Spinal cord (tissue), 10 donors: ENCODE measurements around the gene CBFA2T2. TPM values are rescaled to one million over a fixed set of nuclear protein-coding genes. Genes with fewer than 3 reads are reported as not detected.
"Not testable (repeated sequence)": the region's sequence is repeated elsewhere in the genome, so short reads cannot be mapped to it uniquely, and the experiment has no call there.

Experiments
- DNase-seq, 6 donors: peaks; one replicate each; pipeline versions ENCODE4 v3.0.0 to v3.0.0-alpha.2; 2013 to 2015; ENCODE audit warnings: low spot score in 6 of 6, low read depth in 4 of 6
- H3K27ac ChIP-seq: one replicate; pipeline ENCODE4 v1.5.1; 2013; ENCODE audit warnings: low read depth, low read length, control low read depth
- H3K27me3 ChIP-seq: one replicate; pipeline ENCODE4 v1.6.1; 2013; ENCODE audit warnings: low read length; ENCODE audit not compliant: control insufficient read depth, insufficient read depth
- H3K36me3 ChIP-seq: one replicate; pipeline ENCODE4 v1.6.1; 2013; ENCODE audit warnings: low read length; ENCODE audit not compliant: control insufficient read depth, insufficient read depth
- H3K4me1 ChIP-seq: one replicate; pipeline ENCODE4 v1.6.1; 2013; ENCODE audit warnings: low read length; ENCODE audit not compliant: control insufficient read depth, insufficient read depth
- H3K4me3 ChIP-seq: one replicate; pipeline ENCODE4 v1.5.1; 2013; ENCODE audit warnings: low read depth, low read length, control low read depth
- H3K9me3 ChIP-seq: one replicate; pipeline ENCODE4 v1.6.1; 2013; ENCODE audit warnings: low read length; ENCODE audit not compliant: control insufficient read depth, insufficient read depth
- WGBS: methylation state at CpG from one replicate; pipeline ENCODE4 v1.1.5; 2013; ENCODE audit warnings: missing lambda C conversion rate; ENCODE audit not compliant: insufficient coverage; 5-methylcytosine and 5-hydroxymethylcytosine counted together
- polyA plus RNA-seq, 2 donors: library from polyadenylated mRNA; unstranded; fragments of 120-200 nt; gene quantifications; one replicate each; pipeline ENCODE4 v1.2.1, GENCODE V29; 2013; ENCODE audit not compliant: insufficient read length in 2 of 2
- total RNA-seq, 2 donors: library from RNA; depleted of rRNA in 1 of 2; stranded (reverse); fragments of 120-200 nt in 1 of 2; fragments of >200 nt in 1 of 2; gene quantifications; one replicate each; pipeline versions ENCODE4 v1.2.3 to v1.2.4, GENCODE V29; 2013 to 2014
- donor health status: healthy.

CBFA2T2 gene
- total and polyA plus RNA-seq, 4 donors, result 14.5 to 33.3 (median 19.1) TPM

DNA sequence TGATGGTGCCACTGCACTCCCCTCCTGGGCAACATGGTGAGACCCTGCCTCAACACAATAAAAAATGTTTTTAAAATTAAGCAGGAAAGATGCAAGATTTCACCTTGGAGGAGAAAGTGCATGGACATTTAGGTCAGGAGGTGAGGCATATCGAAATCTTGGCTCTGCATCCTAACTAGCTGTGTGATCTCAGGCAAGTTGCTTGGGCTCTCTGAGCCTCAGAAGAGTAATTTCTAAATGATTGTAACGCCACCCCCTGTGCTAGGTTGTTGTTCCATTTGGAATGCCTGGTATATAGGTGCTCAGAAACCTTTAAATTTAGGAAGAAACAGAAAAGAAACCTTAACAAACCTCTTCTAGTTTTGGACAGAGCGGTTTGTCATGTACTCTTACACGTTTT, 136.3 kb downstream of the CBFA2T2 start:
- Histone ChIP-seq H3K27me3 (no peaks in the 10 kb centered on the region), H3K36me3 (peaks cover 45% of the 10 kb centered on the region), H3K4me1 (no peaks in the 10 kb centered on the region), H3K4me3 (no peak overlapping the region), H3K27ac (no peak overlapping the region), H3K9me3 (no peaks in the 10 kb centered on the region)
- no peak for DNase-seq
- WGBS, result 80% methylated on average over 2 of the region's 4 CpGs

- no CpG with 5 or more reads among the region's 4 CpGs for WGBS
- no peaks in the 10 kb centered on the region for H3K9me3 ChIP-seq
- H3K36me3 ChIP-seq, result peaks cover 56% of the 10 kb centered on the region
- no peak for DNase-seq
- H3K27ac ChIP-seq, result no peak overlapping the region
- H3K4me3 ChIP-seq, result no peak overlapping the region
- no peaks in the 10 kb centered on the region for H3K4me1 ChIP-seq
- no peaks in the 10 kb centered on the region for H3K27me3 ChIP-seq
Observed at GRCh38 chr20:33627577-33628216, 137.8 kb downstream of the CBFA2T2 start.

DNA sequence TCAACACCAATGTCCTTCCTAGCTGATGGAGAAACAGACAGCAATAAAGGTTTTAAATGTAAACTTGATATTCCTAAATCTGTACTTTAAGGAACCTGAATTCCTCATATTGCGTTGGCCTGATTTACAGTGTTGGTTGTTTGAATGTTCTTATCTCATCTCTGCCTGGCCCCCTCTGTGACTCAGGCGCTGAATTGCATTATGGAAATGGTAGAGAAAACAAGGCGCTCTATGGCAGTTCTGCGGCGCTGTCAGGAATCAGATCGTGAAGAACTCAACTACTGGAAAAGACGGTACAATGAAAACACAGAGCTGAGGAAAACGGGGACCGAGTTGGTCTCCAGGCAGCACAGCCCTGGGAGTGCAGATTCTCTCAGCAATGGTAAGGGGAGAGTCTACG, 139.6 kb downstream of the CBFA2T2 start:
- Histone ChIP-seq H3K4me3 (no peak overlapping the region), H3K4me1 (no peaks in the 10 kb centered on the region), H3K27ac (no peak overlapping the region), H3K27me3 (no peaks in the 10 kb centered on the region), H3K9me3 (no peaks in the 10 kb centered on the region), H3K36me3 (peaks cover 60% of the 10 kb centered on the region)
- 94% methylated on average over 8 of the region's 10 CpGs for WGBS
- no peak for DNase-seq

GRCh38 chr20:33629979-33630378, 140.1 kb downstream of the CBFA2T2 start:
- H3K27me3 ChIP-seq, result no peaks in the 10 kb centered on the region
- no peak for DNase-seq
- peaks cover 57% of the 10 kb centered on the region for H3K36me3 ChIP-seq
- no peak overlapping the region for H3K27ac ChIP-seq
- H3K9me3 ChIP-seq, result no peaks in the 10 kb centered on the region
- WGBS, result no CpG with 5 or more reads among the region's 5 CpGs
- H3K4me3 ChIP-seq, result no peak overlapping the region
- H3K4me1 ChIP-seq, result no peaks in the 10 kb centered on the region

DNA sequence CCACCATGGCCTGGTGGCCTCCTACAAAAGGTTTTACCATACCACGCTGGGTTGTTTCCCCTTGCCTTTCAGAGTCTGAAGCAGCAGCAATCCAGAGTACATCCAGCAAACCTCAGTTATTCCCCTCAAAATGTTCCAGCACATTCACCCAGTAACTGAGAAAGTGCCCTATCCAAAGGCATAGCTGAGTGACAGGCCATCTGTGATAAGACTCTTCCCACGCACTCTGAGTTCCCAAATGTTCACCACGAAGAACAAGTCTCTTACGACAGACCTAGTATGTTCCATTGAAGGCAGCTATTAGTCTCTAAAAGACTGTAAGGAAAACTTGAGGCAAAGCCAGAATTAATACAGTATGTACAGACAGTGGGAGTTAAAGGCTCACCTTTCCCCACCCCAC, 140.6 kb downstream of the CBFA2T2 start:
- WGBS, result 100% methylated on average over 2 of the region's 4 CpGs
- Histone ChIP-seq H3K4me3 (no peak overlapping the region), H3K36me3 (peaks cover 57% of the 10 kb centered on the region), H3K27ac (no peak overlapping the region), H3K4me1 (no peaks in the 10 kb centered on the region), H3K9me3 (no peaks in the 10 kb centered on the region), H3K27me3 (no peaks in the 10 kb centered on the region)
- no peak for DNase-seq

DNA sequence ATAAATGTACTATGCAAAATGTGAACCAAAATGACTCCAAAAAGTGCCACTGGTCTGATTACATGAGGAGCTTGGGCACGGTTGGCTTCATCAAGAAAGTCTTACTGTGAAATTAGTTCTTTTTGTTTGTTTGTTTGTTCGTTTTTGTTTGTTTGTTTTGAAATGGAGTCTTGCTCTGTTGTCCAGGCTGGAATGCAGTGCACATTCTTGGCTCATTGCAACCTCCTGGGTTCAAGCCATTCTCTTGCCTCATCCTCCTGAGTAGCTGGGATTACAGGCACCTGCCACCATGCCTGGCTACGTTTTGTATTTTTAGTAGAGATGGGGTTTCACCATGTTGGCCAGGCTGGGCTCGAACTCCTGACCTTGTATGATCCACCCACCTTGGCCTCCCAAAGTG, 142.0 kb downstream of the CBFA2T2 start:
- WGBS, result 80% methylated on average over 2 of the region's 4 CpGs
- H3K4me1 ChIP-seq, DNase-seq, H3K27me3 ChIP-seq, H3K9me3 ChIP-seq, H3K4me3 ChIP-seq, H3K27ac ChIP-seq: not testable (repeated sequence)
- H3K36me3 ChIP-seq, result peaks cover 51% of the 10 kb centered on the region

DNA sequence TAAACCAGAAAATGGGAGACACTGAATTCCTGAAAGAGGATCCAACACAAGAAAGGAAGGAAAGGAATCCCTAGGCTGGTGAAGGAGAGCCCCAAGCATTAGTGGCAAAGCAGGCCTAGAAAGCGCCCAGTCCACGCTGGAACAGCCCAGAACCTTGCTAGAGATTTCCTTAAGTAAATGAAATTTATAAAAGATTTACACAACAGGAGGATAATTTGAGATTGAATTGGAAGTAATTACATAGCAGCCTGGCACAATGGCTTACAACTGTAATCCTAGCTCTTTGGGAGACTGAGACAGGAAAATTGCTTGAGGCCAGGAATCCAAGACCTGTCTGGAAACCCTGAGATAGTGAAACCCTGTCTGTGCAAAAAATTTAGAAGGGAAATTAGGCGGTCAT, 145.4 kb downstream of the CBFA2T2 start:
- Histone ChIP-seq H3K4me1 (no peaks in the 10 kb centered on the region), H3K27ac (no peak overlapping the region), H3K36me3 (peaks cover 52% of the 10 kb centered on the region), H3K9me3 (no peaks in the 10 kb centered on the region), H3K4me3 (no peak overlapping the region), H3K27me3 (no peaks in the 10 kb centered on the region)
- no peak for DNase-seq
- WGBS, result 90% methylated on average over 1 of the region's 3 CpGs

GRCh38 chr20:33636776-33637175, 146.9 kb downstream of the CBFA2T2 start:
- no CpG with 5 or more reads among the region's 1 CpG for WGBS
- Histone ChIP-seq H3K36me3 (peaks cover 53% of the 10 kb centered on the region), H3K27ac (no peak overlapping the region), H3K27me3 (no peaks in the 10 kb centered on the region), H3K4me3 (no peak overlapping the region), H3K9me3 (no peaks in the 10 kb centered on the region), H3K4me1 (no peaks in the 10 kb centered on the region)
- DNase-seq, result no peak

DNA sequence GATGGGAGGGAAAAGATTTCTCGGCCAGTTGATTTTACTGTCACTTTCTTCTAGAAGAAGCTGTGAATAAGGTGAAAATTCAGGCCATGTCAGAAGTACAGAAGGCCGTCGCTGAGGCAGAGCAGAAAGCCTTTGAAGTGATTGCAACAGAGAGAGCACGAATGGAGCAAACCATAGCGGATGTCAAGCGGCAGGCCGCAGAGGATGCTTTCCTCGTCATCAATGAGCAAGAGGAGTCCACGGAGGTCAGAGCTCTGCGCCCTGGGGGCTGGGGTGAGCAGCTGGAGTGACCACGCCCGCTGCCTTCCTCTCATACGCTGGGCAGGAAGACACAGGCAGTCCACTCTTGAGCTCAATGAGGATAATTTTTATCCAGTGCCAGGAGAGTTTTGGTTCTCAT, 150.4 kb downstream of the CBFA2T2 start:
- no peak for DNase-seq
- Histone ChIP-seq H3K36me3 (peaks cover 55% of the 10 kb centered on the region), H3K4me3 (no peak overlapping the region), H3K27me3 (no peaks in the 10 kb centered on the region), H3K9me3 (no peaks in the 10 kb centered on the region), H3K4me1 (no peaks in the 10 kb centered on the region), H3K27ac (no peak overlapping the region)
- 90% methylated on average over 10 of the region's 13 CpGs for WGBS

- no peaks in the 10 kb centered on the region for H3K27me3 ChIP-seq
- H3K4me3 ChIP-seq, result no peak overlapping the region
- H3K27ac ChIP-seq, result no peak overlapping the region
- DNase-seq, result no peak
- H3K36me3 ChIP-seq, result peaks cover 65% of the 10 kb centered on the region
- 88% methylated on average over 26 of the region's 28 CpGs for WGBS
- no peaks in the 10 kb centered on the region for H3K9me3 ChIP-seq
- H3K4me1 ChIP-seq, result peaks cover 6% of the 10 kb centered on the region
Observed at GRCh38 chr20:33644313-33645071, 154.6 kb downstream of the CBFA2T2 start.
